SH-SY5Y (cell line): ENCODE results near the gene LDHB.

ENCODE experiments used
- GATA2 ChIP-seq: IDR thresholded peaks from 2 replicates; pipeline ENCODE4 v1.6.1; 2011; ENCODE audit warnings: mild to moderate bottlenecking, low read depth, low read length
- GATA3 ChIP-seq: IDR thresholded peaks from 2 replicates; pipeline ENCODE4 v1.6.1; 2011; ENCODE audit warnings: low read depth, mild to moderate bottlenecking, low read length, moderate library complexity

- TF ChIP-seq GATA3 = no peak
- no peak for TF ChIP-seq GATA2
These were observed 9.3 kb downstream of the LDHB start for GRCh38 chr12:21648378-21648777.
